ENCODE data around the gene SYT12.

The SYT12 gene

DNA sequence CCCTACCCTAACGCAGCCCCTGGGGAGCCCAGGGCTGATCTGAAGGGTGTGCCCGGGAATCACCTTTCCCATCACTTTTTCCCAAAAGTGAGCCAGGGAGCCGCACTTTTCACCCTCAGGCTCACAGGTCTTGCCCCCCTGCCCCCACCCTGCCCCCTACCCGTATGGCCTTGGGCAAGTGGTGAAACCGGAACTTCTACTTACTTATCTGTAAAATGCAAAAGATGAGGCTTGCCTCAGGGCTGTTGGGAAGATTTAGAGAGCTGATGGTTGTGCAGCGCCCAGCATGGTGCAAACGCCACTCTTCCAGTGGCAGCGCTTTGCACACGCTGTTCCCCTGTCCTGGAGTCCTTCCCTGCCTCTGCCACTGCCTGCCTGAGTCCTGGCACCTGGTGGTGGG, 8.0 kb downstream of the SYT12 start:
- no peak for DNase-seq

GRCh38 chr11:67031791-67032561, 9.0 kb downstream of the SYT12 start:
- no peak for DNase-seq

- DNase-seq, result no peak
These were observed 10.1 kb downstream of the SYT12 start for GRCh38 chr11:67032830-67033551.

GRCh38 chr11:67033661-67034166, 10.8 kb downstream of the SYT12 start:
- DNase-seq, result no peak

- DNase-seq, result no peak
These were observed 11.4 kb downstream of the SYT12 start for GRCh38 chr11:67034350-67034749.

DNA sequence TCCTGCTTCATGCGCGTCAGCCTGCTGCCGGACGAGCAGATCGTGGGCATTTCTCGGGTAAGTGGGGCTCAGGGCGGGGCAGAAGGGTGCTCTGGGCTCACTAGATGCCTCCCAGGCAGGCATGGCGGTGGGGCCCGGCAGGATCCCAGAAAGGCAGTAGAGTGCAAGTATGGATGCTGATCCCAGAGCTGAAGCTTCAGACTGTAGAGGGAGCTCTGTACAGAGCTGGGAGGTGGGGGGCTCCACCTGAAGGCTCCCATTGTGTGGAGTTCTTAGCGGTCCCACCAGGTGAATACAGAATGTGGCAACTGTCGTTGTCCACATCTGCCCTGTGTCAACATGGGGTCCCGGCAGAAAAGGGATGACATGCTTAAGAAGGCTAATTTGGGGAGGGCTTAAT, 17.2 kb downstream of the SYT12 start:
- DNase-seq, result no peak

GRCh38 chr11:67041602-67042001, 18.7 kb downstream of the SYT12 start:
- DNase-seq, result no peak

DNA sequence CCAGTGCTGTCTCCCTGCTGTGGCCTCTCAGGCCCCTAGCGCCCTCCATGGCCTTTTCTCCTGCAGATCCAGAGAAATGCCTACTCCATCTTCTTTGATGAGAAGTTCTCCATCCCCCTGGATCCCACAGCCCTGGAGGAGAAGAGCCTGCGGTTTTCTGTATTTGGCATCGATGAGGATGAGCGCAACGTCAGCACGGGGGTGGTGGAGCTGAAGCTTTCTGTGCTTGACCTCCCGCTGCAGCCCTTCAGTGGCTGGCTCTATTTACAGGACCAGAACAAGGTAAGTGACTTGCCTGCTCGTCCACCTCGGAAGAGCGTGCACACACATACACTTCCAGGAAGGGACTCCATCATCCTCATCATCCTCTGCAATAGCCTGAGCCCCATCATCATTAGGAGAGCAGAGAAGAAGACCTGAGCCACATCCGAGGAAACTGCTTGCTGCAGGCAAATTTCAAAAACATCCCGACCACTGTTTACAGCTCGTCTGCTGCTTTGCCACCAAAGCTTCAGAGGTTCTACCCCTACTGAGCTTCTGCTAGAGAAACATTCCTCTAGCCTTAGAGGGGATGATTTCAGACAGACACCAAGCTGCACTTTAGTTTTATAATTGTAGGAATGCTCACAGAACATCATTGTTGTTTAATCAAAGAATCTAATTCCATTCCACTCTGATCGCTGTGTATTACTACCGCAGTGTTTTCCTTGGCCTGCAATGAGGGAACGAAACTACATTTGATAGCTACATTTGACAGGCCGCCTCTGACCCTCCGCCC, 20.8 kb downstream of the SYT12 start:
- no peak for DNase-seq

DNA sequence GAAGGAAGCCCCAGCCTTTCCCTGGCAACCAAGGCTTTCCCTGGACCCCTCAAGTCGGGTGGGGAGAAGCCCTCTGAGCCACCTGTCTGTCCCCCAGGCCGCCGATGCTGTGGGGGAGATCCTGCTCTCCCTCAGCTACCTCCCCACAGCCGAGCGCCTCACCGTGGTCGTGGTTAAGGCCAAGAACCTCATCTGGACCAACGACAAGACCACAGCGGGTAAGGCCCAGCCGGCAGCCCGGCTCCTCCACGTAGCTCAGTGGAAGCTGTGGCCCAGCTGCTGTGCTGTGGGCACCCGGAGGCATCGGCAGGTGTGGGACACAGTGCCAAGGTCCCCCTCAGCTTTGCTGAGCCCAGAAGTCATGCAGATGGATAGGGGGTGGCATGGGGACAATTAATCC, 21.6 kb downstream of the SYT12 start:
- DNase-seq, result no peak

DNA sequence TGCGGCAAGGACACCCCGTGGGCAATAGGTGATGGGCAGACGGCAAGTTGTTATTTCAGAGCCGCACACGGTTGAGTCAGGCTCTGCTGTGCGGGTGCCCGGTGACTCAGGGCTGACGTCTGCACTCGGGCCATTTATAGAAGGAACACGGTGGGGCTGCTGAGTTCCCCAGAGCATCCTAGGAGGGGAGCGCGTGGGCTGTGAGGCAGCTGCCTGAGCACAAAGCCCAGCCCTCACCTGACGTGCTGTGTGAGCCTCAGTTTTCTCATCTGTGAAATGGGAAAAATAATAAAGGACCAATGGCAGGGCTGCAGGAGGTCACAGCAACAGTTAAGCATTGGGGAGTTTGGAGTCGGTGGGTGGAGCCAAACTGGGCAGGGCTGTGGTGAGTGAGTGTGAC, 22.4 kb downstream of the SYT12 start:
- DNase-seq, result no peak

- no peak for DNase-seq
These were observed 25.7 kb downstream of the SYT12 start for GRCh38 chr11:67048515-67049130.

DNA sequence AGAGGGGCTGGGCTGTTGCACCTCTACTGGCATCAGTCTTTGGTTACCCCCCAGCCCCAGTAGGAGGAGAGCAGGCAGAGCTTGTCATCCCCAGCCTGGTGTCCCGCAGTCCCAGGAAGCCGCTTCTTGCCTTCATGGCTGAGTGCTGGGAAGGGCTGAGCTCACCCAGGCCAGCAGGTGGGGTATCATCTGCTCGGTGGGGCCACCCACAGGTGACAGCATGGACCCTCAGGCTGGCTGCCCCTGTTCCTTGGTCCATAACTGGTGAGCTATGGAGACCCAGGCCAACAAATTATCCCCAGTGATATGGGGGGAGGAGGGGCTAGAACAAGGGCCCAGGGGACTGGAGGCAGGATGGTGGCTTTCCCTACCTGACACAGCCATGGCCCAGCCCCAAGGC, 27.2 kb downstream of the SYT12 start:
- DNase-seq, result no peak

- no peak for DNase-seq
These were observed 28.4 kb downstream of the SYT12 start for GRCh38 chr11:67051180-67051893.

- no peak for DNase-seq
These were observed 29.1 kb downstream of the SYT12 start for GRCh38 chr11:67051945-67052488.

DNA sequence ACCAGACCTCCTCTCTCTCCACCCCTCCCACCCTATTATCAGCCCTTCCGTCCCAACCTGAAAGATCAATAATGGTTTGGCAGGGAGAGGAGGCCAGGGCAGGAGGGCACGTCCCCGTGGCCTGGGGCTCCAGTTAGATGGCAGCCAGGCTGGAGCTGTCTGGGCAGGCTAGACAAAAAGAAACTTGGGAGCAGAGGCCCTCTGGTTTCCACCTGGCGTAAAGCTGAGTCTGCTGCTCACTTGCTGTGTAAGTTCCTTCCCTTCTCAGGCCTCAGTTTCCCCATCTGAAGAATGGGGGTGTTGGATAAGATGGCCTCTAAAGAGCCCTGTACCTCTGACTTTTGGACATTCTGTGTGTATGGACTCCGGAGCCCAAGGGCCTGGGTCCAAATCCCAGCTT, 30.0 kb downstream of the SYT12 start:
- DNase-seq, result no peak

GRCh38 chr11:67053896-67054329, 31.0 kb downstream of the SYT12 start:
- DNase-seq, result peak; percentile 53

- no peak for DNase-seq
These were observed 31.5 kb downstream of the SYT12 start for GRCh38 chr11:67054346-67054835.

- DNase-seq, result peak; percentile 78
These were observed 32.0 kb downstream of the SYT12 start for GRCh38 chr11:67054836-67055523.

GRCh38 chr11:67055812-67056211, 32.9 kb downstream of the SYT12 start:
- peak; percentile 25 for DNase-seq

DNA sequence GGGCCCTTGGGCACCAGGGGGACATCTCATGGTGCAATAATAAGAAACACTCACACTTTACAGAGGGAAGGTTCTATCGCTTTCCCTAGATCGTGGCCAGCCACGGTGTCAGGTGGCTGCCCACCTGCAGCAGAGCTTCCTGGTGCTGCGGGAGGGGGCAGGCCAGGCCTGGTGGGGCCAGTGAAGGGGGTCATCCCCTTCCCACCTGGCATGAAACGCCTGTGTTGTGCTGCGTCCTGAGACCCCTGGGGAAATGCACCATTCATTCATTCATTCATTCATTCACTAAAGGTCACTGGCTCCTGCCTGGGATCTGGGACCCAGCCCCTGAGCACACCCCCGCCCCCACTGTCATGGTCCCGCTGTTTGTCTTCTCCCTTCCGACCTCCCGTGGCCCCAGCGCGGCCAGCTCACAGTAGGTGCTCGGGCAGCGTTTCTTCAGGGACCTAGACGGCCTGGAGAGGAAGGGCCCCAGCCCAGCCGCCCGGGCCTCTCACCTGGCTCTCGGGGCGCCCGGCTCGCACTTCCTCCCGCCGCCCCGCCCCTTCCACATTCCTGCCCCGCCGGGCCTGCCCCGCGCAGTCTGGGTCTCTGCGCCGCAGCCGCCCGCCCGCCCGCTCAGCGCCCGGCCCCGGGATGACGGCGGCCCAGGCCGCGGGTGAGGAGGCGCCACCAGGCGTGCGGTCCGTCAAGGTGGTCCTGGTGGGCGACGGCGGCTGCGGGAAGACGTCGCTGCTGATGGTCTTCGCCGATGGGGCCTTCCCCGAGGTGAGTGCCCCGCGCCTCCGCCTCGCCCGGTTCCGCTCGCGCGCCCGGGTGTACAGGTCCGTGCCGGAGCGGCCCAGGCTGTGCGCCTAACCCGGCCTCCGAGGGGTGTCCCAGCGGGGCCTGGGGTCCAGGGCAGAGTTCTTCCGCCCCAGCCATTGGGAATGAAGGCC, 33.6 kb downstream of the SYT12 start, which contains the start of gene RHOD:
Gene RHOD, plus strand, starts transcription at position 581 of the 938 bp plus-strand sequence. Its CDS starts 56 bp downstream, at position 637.
- peak; percentile 33 for DNase-seq
